BLaER1 treated with 17β-estradiol and CSF1 and Interleukin-3, amounts not matched to agents 10 nM and 100 nM (cell line): ENCODE results near the gene FAM83E.

Experiments used
- H3K27ac ChIP-seq, 11 experiments: shearing (Covaris generic); formaldehyde crosslinking; 2 replicates each; pipeline ENCODE4 v1.8.1; 2022
- H3K27me3 ChIP-seq, 11 experiments: shearing (Covaris generic); formaldehyde crosslinking; 2 replicates each; pipeline ENCODE4 v1.8.1; 2022
- H3K36me3 ChIP-seq, 11 experiments: shearing (Covaris generic); formaldehyde crosslinking; 2 replicates each; pipeline ENCODE4 v1.8.1; 2022
- H3K4me1 ChIP-seq, 10 experiments: shearing (Covaris generic); formaldehyde crosslinking; 2 replicates each; pipeline ENCODE4 v1.8.1; 2022
- H3K4me2 ChIP-seq, 11 experiments: shearing (Covaris generic); formaldehyde crosslinking; 2 replicates each; pipeline ENCODE4 v1.8.1; 2022
- H3K4me3 ChIP-seq, 10 experiments: shearing (Covaris generic); formaldehyde crosslinking; 2 replicates each; pipeline ENCODE4 v1.8.1; 2022
- H3K9ac ChIP-seq, 11 experiments: shearing (Covaris generic); formaldehyde crosslinking; 2 replicates each; pipeline ENCODE4 v1.8.1; 2022
- H3K9me3 ChIP-seq, 11 experiments: shearing (Covaris generic); formaldehyde crosslinking; replicated peaks in 1 of 11; 2 replicates each; pipeline ENCODE4 v1.8.1; 2022
- H4K20me1 ChIP-seq, 11 experiments: shearing (Covaris generic); formaldehyde crosslinking; 2 replicates each; pipeline ENCODE4 v1.8.1; 2022
- Cebpa-rat ChIP-seq, 11 experiments: shearing (Covaris generic); IDR thresholded peaks; 2 replicates each; pipeline ENCODE4 v1.8.1; 2022

FAM83E gene

DNA sequence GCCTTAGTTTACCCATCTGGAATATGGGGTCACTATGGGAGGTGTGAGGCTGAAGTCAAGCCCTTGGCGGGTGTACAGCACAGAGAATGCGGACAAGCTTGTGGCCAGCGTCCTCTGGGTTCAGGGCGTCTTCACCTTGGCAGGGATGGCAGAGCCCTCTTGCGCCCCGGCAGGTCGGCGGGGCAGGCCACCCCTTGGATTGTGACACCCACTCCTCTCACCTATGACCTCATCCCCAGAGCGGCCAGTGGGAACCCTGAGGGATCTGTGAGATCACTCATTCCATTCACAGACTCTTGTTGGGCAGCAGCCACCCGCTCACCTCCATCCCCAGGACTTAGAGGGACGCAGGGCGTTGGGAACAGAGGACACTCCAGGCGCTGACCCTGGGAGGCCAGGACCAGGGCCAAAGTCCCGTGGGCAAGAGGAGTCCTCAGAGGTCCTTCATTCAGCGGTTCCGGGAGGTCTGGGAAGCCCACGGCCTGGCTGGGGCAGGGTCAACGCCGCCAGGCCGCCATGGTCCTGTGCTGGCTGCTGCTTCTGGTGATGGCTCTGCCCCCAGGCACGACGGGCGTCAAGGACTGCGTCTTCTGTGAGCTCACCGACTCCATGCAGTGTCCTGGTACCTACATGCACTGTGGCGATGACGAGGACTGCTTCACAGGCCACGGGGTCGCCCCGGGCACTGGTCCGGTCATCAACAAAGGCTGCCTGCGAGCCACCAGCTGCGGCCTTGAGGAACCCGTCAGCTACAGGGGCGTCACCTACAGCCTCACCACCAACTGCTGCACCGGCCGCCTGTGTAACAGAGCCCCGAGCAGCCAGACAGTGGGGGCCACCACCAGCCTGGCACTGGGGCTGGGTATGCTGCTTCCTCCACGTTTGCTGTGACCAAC lies 8.2 kb downstream of the FAM83E start, which contains the start of gene SPACA4:
Gene SPACA4, plus strand, starts transcription at position 280 of the 896 bp plus-strand sequence. Its CDS starts 237 bp downstream, at position 517.
- Histone ChIP-seq H3K4me1 (peaks cover 8 to 23% (median 13%) of the 10 kb centered on the region in 10 experiments; a peak in 17 of 20 replicates), H3K27me3 (no peaks in the 10 kb centered on the region), H3K9ac (peak within 1 kb of the TSS in 4 of 11 experiments; percentile 3 to 12 (median 8); a peak in 2 of 22 replicates), H3K4me2 (no peak within 1 kb of the TSS), H3K9me3 (no peaks in the 10 kb centered on the region), H3K36me3 (no peaks in the 10 kb centered on the region), H3K27ac (no peak within 1 kb of the TSS; a peak in 1 of 22 replicates), H4K20me1 (peaks cover 0 to under 1% (median 0%) of the 10 kb centered on the region in 11 experiments; a peak in 1 of 22 replicates), H3K4me3 (no peak within 1 kb of the TSS)
- no peak for TF ChIP-seq Cebpa-rat (IDR thresholded peaks at IDR 0.05)

- Histone ChIP-seq H3K4me3 (no peak overlapping the region), H3K27me3 (peaks cover 0 to 4% (median 0%) of the 10 kb centered on the region in 11 experiments; a peak in 1 of 22 replicates), H3K36me3 (no peaks in the 10 kb centered on the region), H3K9ac (no peak overlapping the region), H3K4me2 (no peak overlapping the region), H4K20me1 (no peaks in the 10 kb centered on the region), H3K27ac (no peak overlapping the region), H3K9me3 (no peaks in the 10 kb centered on the region), H3K4me1 (peaks cover 10 to 25% (median 14%) of the 10 kb centered on the region in 10 experiments; a peak in 18 of 20 replicates)
- no peak for TF ChIP-seq Cebpa-rat (IDR thresholded peaks at IDR 0.05)
Observed at GRCh38 chr19:48603850-48604249, 11.0 kb downstream of the FAM83E start.

DNA sequence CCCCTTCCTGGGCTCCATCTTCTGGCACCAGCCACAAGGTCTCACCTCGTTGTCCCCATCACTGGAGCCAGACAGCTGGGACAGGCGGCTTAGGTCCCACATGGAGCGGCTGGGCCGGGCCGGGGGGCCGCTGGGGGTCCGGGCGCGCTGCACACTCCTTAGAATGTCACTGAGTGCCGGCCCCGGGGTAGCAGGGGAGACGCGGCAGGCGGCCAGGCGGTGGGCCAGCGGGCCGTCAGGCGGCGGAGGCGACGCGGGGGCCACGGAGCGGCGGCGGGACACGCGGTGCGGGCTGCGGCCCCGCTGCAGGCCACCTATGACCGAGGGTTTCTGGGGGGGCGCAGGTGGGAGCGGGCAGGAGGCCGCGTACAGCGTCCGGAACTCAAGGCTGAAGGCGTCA lies 11.4 kb downstream of the FAM83E start:
- no peak for TF ChIP-seq Cebpa-rat (IDR thresholded peaks at IDR 0.05)
- H3K4me3 ChIP-seq, result no peak overlapping the region
- H3K9ac ChIP-seq, result no peak overlapping the region
- H3K4me1 ChIP-seq, result peaks cover 8 to 21% (median 12%) of the 10 kb centered on the region in 10 experiments; a peak in 18 of 20 replicates
- peaks cover 0 to 6% (median 0%) of the 10 kb centered on the region in 11 experiments; a peak in 1 of 22 replicates for H3K27me3 ChIP-seq
- no peaks in the 10 kb centered on the region for H4K20me1 ChIP-seq
- H3K36me3 ChIP-seq, result no peaks in the 10 kb centered on the region
- H3K9me3 ChIP-seq, result no peaks in the 10 kb centered on the region
- H3K27ac ChIP-seq, result no peak overlapping the region
- no peak overlapping the region for H3K4me2 ChIP-seq

- H3K4me1 ChIP-seq, result peaks cover 6 to 19% (median 11%) of the 10 kb centered on the region in 10 experiments; a peak in 16 of 20 replicates
- H3K4me3 ChIP-seq, result no peak overlapping the region
- no peak for TF ChIP-seq Cebpa-rat (IDR thresholded peaks at IDR 0.05)
- no peak overlapping the region for H3K27ac ChIP-seq
- H3K4me2 ChIP-seq, result no peak overlapping the region
- H3K27me3 ChIP-seq, result peaks cover 0 to 6% (median 0%) of the 10 kb centered on the region in 11 experiments; a peak in 1 of 22 replicates
- H4K20me1 ChIP-seq, result no peaks in the 10 kb centered on the region
- no peak overlapping the region for H3K9ac ChIP-seq
- no peaks in the 10 kb centered on the region for H3K36me3 ChIP-seq
- H3K9me3 ChIP-seq, result no peaks in the 10 kb centered on the region
Observed at GRCh38 chr19:48603001-48603400, 11.9 kb downstream of the FAM83E start.

DNA sequence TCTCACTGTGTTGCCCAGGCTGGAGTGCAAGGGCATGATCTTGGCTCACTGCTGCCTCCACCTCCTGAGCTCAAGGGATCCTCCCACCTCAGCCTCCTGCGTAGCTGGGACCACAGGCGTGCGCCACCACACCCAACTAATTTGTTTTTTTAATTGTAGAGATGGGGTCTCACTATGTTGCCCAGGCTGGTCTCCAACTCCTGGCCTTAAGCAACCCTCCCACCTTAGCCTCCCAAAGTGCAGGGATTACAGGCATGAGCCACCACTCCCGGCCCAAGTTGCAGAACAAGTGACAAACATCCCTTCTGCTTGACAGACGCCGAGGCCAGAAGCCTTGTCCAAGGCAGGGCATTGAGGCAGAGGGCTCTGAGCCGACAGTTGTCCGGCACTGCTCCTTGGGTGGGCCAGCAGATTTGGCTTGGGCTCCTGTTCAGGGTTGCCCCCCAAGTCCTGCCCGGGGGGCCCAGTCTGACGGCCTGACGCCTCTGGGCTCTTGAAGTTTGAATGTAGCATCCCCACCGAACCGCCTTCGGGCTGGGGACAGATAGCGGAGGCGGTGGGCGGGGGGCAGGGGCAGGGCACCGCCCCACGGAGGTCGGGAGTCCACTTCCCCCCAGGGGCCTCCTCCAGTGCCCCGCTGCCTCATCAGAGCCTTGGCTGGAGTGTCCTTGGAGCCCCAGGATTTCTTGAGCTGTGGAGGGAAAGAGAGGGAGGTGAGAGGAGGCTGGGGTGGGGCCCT lies 14.0 kb downstream of the FAM83E start:
- no peaks in the 10 kb centered on the region for H3K9me3 ChIP-seq
- peaks cover 19 to 32% (median 27%) of the 10 kb centered on the region in 10 experiments for H3K4me1 ChIP-seq
- no peak overlapping the region for H3K4me2 ChIP-seq
- H3K4me3 ChIP-seq, result no peak overlapping the region
- H3K9ac ChIP-seq, result no peak overlapping the region
- TF ChIP-seq Cebpa-rat (IDR thresholded peaks at IDR 0.05), result no peak
- no peaks in the 10 kb centered on the region for H4K20me1 ChIP-seq
- no peak overlapping the region for H3K27ac ChIP-seq
- H3K36me3 ChIP-seq, result no peaks in the 10 kb centered on the region
- peaks cover 0 to 6% (median 0%) of the 10 kb centered on the region in 11 experiments; a peak in 1 of 22 replicates for H3K27me3 ChIP-seq

- TF ChIP-seq Cebpa-rat (IDR thresholded peaks at IDR 0.05), result no peak
- Histone ChIP-seq H3K4me1 (peaks cover 19 to 34% (median 27%) of the 10 kb centered on the region in 10 experiments), H3K9me3 (no peaks in the 10 kb centered on the region), H3K27ac (no peak overlapping the region), H3K9ac (peak overlapping the region in 1 of 11 experiments; percentile 3; a peak in 1 of 22 replicates), H3K4me3 (no peak overlapping the region), H4K20me1 (no peaks in the 10 kb centered on the region), H3K36me3 (no peaks in the 10 kb centered on the region), H3K4me2 (peak overlapping the region in 4 of 11 experiments; percentile 18 to 32 (median 21); a peak in 5 of 22 replicates), H3K27me3 (peaks cover 0 to 6% (median 0%) of the 10 kb centered on the region in 11 experiments; a peak in 1 of 22 replicates)
Observed at GRCh38 chr19:48598996-48599700, 15.7 kb downstream of the FAM83E start.

- TF ChIP-seq Cebpa-rat (IDR thresholded peaks at IDR 0.05), result no peak
- Histone ChIP-seq H3K9ac (peak overlapping the region in 9 of 11 experiments; percentile 40 to 66 (median 57); a peak in 17 of 22 replicates), H3K27ac (peak overlapping the region in 10 of 11 experiments; percentile 59 to 81 (median 76); a peak in 20 of 22 replicates), H4K20me1 (no peaks in the 10 kb centered on the region), H3K4me2 (peak overlapping the region; percentile 22 to 77 (median 59)), H3K27me3 (peaks cover 0 to 6% (median 0%) of the 10 kb centered on the region in 11 experiments; a peak in 1 of 22 replicates), H3K9me3 (no peaks in the 10 kb centered on the region), H3K4me3 (peak overlapping the region in 1 of 10 experiments; percentile 28; a peak in 1 of 20 replicates), H3K36me3 (no peaks in the 10 kb centered on the region), H3K4me1 (peaks cover 13 to 45% (median 31%) of the 10 kb centered on the region in 10 experiments)
Observed at GRCh38 chr19:48596679-48597465, 18.0 kb downstream of the FAM83E start.
